Subcutaneous adipose tissue (tissue), 4 donors: ENCODE data around the gene CNST. TPM values are rescaled to one million over a fixed set of nuclear protein-coding genes. Genes with fewer than 3 reads are reported as not detected.

Source experiments
- total RNA-seq, 4 donors: library from RNA; depleted of rRNA; stranded (reverse); fragments of >200 nt; gene quantifications; one replicate each; pipeline ENCODE4 v1.1.0, GENCODE V29; 2016
- TF ChIP-seq, protein P1 (sequence below): fragments of 450-650 bp; IDR thresholded peaks from one replicate; pipeline ENCODE4 v1.5.1; 2016; ENCODE audit warnings: low read depth, mild to moderate bottlenecking, control low read depth, antibody characterized with exemption, moderate library complexity

Gene CNST
- total RNA-seq, 4 donors from 2014 or later: 26.9 to 45.7 (median 30.9) TPM

DNA sequence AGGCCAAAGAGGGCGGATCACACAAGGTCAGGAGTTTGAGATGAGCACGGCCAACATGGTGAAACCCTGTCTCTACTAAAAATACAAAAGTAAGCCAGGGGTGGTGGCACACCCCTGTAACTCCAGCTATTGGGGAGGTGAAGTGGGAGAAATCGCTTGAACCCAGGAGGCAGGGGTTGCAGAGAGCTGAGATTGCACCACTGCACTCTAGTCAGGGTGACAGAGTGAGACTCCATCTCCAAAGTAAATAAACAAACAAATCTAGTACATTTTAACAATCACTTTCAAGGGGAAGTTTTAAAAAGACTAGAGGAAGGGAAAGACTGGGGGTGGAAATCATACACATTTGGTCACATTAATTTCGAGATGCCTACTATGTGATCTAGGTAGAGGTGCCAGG, 6.9 kb upstream of the CNST start:
- TF ChIP-seq, protein P1, sequence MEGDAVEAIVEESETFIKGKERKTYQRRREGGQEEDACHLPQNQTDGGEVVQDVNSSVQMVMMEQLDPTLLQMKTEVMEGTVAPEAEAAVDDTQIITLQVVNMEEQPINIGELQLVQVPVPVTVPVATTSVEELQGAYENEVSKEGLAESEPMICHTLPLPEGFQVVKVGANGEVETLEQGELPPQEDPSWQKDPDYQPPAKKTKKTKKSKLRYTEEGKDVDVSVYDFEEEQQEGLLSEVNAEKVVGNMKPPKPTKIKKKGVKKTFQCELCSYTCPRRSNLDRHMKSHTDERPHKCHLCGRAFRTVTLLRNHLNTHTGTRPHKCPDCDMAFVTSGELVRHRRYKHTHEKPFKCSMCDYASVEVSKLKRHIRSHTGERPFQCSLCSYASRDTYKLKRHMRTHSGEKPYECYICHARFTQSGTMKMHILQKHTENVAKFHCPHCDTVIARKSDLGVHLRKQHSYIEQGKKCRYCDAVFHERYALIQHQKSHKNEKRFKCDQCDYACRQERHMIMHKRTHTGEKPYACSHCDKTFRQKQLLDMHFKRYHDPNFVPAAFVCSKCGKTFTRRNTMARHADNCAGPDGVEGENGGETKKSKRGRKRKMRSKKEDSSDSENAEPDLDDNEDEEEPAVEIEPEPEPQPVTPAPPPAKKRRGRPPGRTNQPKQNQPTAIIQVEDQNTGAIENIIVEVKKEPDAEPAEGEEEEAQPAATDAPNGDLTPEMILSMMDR: no peak

DNA sequence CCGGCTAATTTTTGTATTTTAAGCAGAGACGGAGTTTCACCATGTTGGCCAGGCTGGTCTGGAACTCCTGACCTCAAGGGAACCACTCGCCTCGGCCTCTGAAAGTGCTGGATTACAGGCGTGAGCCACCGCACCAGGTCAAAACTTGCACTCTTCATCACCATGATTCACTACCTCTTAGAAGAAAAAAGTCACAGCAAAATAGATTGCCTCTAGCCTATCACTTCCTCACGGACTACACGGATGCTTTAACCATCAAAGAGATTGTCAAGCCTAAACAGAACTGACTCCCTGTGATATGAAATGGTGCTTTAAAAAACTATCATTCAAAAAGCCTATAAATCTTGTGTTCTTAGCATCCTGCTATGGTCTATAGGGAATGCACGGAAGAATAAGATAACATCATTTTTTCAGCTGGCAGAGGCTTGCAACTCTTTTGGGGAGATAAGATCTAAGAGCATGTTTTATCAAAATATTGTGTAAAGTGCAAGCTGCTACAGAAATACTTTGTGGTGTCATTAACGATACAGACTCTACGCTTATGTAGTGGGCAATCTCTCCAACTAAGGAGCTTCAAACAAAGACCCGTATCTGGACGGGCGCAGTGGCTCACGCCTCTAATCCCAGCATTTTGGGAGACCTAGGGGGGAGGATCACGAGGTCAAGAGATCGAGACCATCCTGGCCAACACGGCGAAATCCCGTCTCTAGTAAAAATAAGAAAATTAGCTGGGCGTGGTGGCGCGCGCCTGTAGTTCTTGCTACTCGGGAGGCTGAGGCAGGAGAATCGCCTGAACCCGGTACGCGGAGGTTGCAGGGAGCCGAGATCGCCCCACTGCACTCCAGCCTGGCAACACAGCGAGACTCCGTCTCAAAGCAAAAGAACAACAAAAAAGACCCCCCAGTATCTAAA, 1.2 kb upstream of the CNST start:
- TF ChIP-seq, protein P1: no peak

DNA sequence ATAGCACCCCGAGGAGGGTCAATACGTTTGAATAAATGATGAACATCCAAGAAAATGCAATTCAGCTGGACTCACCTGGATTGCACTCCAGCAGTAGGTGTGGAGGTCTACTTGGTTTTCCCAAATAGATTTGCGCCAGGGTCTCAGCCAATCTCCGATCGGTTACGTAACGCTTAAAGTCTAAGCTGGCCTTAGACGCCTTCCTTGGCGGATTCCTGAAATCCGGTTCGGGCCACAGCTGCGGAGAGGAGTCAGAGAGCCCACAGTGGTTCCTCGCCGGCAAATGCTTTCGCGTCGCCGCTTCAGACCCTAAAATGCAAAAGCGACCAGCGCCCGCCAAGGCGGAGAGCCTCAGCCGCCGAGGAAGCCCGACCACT, 517 bp upstream of the CNST start:
- TF ChIP-seq, protein P1: no peak

DNA sequence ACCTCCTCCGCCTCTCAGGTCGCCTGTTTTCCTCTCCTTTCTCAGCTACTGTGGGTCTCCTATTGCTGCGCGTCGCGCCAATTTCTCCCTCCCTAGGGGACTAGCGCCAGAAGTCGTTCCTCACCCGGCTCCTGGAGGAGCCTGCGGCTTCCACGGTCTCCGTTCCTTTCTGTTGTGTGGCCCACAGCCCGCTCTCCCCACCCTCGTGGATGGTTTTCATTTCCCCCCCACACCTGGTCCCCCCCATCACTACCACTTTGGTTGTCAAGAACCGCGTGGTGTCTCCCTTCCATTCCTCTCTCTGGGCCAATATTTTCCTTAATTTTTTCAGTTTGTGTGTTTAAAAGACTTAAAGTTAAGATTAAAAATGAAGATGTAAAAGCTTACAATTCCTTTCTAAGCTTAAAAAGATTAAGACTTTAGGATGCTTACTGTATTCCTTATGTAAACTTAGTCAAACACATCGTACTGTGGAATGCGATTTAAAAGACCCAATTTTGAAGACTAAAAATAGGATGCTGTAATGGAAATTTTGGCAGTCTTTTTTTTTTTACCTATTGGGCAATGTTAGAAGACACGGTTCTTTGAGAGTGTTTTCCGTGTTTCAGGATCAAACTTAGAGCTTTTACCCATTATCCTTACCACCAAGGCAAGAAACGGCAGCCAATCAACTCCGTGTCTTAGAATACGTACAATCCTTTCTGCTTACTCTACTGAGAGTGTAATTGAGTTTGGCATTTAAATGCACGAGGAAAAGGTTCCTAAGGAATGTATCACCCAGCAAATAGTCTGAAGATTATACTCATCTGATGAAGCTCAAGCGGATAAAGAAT, 773 bp downstream of the CNST start:
- TF ChIP-seq, protein P1: no peak

DNA sequence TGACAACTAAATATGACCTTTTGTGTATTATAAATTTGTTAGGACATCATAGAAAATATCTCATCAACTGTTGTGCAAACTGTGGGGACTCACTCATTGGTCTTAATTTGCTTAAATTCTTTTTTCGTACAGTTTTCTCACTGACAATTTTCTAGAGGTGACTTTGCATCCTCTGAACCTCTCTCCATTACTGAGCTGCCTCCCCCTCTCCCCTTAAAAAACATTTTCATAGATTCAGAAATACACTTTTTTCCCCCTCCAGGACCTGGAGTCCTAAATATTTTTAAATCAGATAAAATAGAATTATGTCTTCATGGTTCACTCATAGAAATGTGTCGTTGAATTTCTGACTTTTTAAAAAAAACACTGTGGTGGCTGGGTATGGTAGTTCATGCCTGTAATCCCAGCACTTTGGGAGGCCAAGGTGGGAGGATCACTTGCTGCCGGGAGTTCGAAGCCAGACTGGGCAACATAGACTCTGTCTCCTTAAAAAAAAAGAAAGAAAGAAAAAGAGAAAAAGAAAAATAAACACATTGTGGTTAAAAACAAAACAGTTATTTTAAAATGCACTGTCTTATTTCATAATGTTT, 1.5 kb downstream of the CNST start:
- TF ChIP-seq, protein P1: no peak

DNA sequence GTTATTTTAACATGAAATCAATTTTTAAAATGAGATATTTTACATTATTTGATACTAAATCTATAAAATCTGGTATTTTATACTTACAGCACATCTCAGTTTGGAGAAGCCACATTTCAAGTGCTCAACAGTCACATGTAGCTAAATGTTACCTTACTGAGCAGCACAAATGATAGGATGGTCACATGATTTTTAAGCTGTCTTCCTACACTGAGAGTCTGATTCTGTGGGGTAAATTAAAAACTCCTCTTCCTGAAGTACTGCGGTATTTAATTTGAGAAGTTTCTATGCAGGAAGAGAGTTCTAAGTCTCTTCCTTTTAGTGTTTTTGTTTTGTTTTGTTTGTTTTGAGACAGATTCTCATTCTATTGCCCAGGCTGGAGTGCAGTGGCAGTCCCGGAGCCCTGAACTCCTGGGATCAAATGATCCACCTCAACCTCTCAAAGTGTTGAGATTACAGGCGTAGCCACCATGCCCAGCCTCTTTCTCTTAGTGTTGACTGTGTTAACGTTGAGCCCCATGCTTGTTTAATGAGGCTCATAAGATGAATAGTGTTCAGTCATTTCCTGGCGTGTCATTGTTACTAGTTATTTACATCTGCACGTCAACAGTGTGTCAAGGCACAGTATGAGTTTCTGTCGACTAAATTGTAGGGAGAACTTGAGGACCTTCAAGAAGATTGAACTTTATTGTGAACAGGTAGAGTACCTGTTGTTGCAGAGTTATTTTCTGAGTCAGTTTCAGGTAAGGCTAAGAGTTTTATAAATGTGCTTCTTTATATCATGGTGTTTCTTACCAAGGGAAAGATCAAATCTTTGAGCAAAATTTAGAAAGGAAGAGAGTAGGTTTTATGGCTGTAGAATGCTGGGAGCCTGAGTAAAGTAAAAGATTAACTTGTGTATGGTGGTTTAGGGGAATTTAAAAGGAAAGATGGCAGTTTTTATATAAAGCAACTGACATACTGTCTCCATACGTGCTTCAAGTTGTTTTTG, 3.3 kb downstream of the CNST start:
- TF ChIP-seq, protein P1: no peak
